ENCODE results near the gene LBX2. TPM values are rescaled to one million over a fixed set of nuclear protein-coding genes. Genes with fewer than 3 reads are reported as not detected.

LBX2 gene
- polyA plus RNA-seq, 1 donor (not counting 4 experiments of a cell fraction or from before 2014, with no cell fraction given), result 0.09 TPM

DNA sequence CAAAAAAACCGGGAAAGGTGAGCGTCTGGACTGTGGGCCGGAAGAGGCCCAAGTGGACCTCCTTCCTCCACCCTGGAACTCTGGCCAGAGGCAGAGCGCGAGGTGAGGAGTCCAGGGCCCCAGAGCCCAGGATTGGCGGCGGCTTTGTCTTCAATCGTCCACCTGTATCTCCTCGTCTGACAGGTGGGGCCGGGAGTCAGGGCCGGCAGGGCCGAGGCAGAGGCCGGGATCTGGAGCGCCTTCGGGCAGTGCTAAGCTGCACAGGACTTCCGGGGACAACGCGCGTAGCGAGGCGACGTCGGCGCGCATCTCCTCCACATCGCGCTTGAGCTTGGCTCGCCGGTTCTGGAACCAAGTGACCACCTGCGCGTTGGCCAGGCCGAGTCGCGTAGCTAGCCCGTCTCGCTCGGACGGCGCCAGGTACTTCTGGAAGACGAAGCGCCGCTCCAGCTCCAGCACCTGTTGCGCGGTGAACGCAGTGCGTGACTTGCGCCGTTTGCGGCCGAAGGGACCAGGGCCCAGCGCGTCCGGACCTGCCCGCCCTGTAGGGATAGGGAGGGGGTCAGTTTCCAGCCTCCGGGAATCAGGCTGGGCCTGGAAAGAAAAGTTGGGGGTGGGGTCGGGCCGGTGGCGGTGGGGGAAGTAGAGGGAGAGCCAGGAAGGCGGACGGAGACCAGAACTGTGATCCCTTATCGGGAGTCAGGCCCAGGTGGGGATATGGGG, 1.5 kb downstream of the LBX2 start:
- TF ChIP-seq, protein P1, sequence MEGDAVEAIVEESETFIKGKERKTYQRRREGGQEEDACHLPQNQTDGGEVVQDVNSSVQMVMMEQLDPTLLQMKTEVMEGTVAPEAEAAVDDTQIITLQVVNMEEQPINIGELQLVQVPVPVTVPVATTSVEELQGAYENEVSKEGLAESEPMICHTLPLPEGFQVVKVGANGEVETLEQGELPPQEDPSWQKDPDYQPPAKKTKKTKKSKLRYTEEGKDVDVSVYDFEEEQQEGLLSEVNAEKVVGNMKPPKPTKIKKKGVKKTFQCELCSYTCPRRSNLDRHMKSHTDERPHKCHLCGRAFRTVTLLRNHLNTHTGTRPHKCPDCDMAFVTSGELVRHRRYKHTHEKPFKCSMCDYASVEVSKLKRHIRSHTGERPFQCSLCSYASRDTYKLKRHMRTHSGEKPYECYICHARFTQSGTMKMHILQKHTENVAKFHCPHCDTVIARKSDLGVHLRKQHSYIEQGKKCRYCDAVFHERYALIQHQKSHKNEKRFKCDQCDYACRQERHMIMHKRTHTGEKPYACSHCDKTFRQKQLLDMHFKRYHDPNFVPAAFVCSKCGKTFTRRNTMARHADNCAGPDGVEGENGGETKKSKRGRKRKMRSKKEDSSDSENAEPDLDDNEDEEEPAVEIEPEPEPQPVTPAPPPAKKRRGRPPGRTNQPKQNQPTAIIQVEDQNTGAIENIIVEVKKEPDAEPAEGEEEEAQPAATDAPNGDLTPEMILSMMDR (optimal IDR thresholded peaks at IDR 0.05 in 1 of 3, IDR thresholded peaks at IDR 0.05 in 1 of 3, conservative IDR thresholded peaks at IDR 0.05 in 1 of 3; ENCODE audit: extremely low read depth in 1 of 3, insufficient read depth in 2 of 3, low read length in 3 of 3), result no peak
- TF ChIP-seq EZH2 (IDR thresholded peaks at IDR 0.05; ENCODE audit: low read length), result no peak
- FAIRE-seq, result no peak
- Histone ChIP-seq H3K9ac (ENCODE audit: control insufficient read depth, extremely low read depth, insufficient read depth, low read length) (no peak overlapping the region), H3K9me3 (ENCODE audit: control insufficient read depth, low read depth, low read length) (no peaks in the 10 kb centered on the region), H3K9me1 (ENCODE audit: control insufficient read depth, extremely low read depth, insufficient read depth, low read length) (no peaks in the 10 kb centered on the region), H3K79me2 (ENCODE audit: control insufficient read depth, insufficient read depth, low read length) (no peaks in the 10 kb centered on the region), H3K4me2 (ENCODE audit: control insufficient read depth, extremely low read depth, insufficient read depth, low read depth, low read length) (peak overlapping the region; percentile 69), H3K36me3 (ENCODE audit: control insufficient read depth in 2 of 2, extremely low read depth in 1 of 2, insufficient read depth in 2 of 2, low read length in 2 of 2) (peaks cover 8% of the 10 kb centered on the region in 2 experiments), H3K4me1 (ENCODE audit: control insufficient read depth, extremely low read depth, insufficient read depth, low read length) (peaks cover 26% of the 10 kb centered on the region), H3K27me3 (ENCODE audit: control insufficient read depth, extremely low read depth, insufficient read depth, low read length) (peaks cover 41% of the 10 kb centered on the region), H3K27ac (ENCODE audit: control insufficient read depth, insufficient read depth, low read length) (no peak overlapping the region), H4K20me1 (ENCODE audit: control insufficient read depth, extremely low read depth, insufficient read depth, low read length) (no peaks in the 10 kb centered on the region), H2AFZ (ENCODE audit: control insufficient read depth, low read length) (peak overlapping the region; percentile 30), H3K4me3 (ENCODE audit: control insufficient read depth in 2 of 3, extremely low read depth in 1 of 3, insufficient read depth in 2 of 3, low read depth in 1 of 3, low read length in 3 of 3) (peak overlapping the region; percentile 15 to 57 (median 25))
- dilution Hi-C loops (cut with MboI; ENCODE audit: extremely low pct_ligation_motif_present, low sequenced_read_pairs), result no loop called here
- DNase-seq (ENCODE audit: low read depth, low spot score), result no peak

DNA sequence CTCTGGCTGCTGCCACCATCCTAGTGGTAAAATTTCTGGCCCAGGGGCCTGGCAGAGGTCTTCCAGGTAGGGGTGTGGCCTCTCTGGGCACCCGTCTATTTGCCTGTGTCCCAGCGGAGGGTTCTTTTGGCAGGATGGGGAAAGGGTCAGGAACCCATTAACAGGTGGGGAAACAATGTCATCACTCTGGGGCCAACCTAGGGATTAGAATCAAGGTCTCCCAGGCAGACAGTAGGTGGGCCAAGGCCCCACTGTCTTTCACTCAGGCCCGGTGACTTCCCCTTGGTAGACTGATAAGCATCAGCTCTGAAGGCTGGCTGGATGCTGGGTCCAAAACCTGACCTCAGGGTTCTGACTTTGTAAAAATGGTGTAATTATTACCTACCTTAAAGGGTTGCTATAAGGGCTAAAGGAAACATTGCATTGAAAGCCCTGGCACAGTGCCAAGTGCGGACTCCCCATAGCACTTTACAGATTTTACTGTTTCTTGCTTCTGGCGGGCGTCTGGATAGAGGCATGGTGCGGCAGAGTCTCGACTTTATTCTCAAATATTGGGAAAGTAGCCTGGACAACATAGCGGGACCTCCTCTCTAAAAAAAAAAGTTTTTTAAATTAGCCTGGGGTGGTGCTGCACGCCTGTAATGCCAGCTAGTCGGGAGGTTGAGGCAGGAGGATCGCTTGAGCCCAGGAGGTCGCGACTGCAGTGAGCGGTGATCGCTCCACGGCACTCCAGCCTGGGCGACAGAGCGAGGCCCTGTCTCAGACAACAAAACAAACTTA, 2.2 kb downstream of the LBX2 start:
- Histone ChIP-seq H3K27me3 (ENCODE audit: control insufficient read depth, extremely low read depth, insufficient read depth, low read length) (peaks cover 38% of the 10 kb centered on the region), H3K27ac (ENCODE audit: control insufficient read depth, insufficient read depth, low read length) (no peak overlapping the region), H3K4me2 (ENCODE audit: control insufficient read depth, extremely low read depth, insufficient read depth, low read depth, low read length) (peak overlapping the region; percentile 69)

More for the DNA sequence above, 2.2 kb downstream of the LBX2 start:
- Histone ChIP-seq H2AFZ (ENCODE audit: control insufficient read depth, low read length) (no peak overlapping the region), H3K4me3 (ENCODE audit: control insufficient read depth in 2 of 3, extremely low read depth in 1 of 3, insufficient read depth in 2 of 3, low read depth in 1 of 3, low read length in 3 of 3) (no peak overlapping the region), H3K4me1 (ENCODE audit: control insufficient read depth, extremely low read depth, insufficient read depth, low read length) (peaks cover 18% of the 10 kb centered on the region), H3K36me3 (ENCODE audit: control insufficient read depth in 2 of 2, extremely low read depth in 1 of 2, insufficient read depth in 2 of 2, low read length in 2 of 2) (peaks cover 12 to 15% of the 10 kb centered on the region in 2 experiments), H3K9me3 (ENCODE audit: control insufficient read depth, low read depth, low read length) (no peaks in the 10 kb centered on the region), H4K20me1 (ENCODE audit: control insufficient read depth, extremely low read depth, insufficient read depth, low read length) (no peaks in the 10 kb centered on the region), H3K9me1 (ENCODE audit: control insufficient read depth, extremely low read depth, insufficient read depth, low read length) (no peaks in the 10 kb centered on the region), H3K79me2 (ENCODE audit: control insufficient read depth, insufficient read depth, low read length) (no peaks in the 10 kb centered on the region), H3K9ac (ENCODE audit: control insufficient read depth, extremely low read depth, insufficient read depth, low read length) (no peak overlapping the region)
- FAIRE-seq (no peak), DNase-seq (ENCODE audit: low read depth, low spot score) (no peak)
- dilution Hi-C loops (cut with MboI; ENCODE audit: extremely low pct_ligation_motif_present, low sequenced_read_pairs), result no loop called here
- TF ChIP-seq, protein P1 (optimal IDR thresholded peaks at IDR 0.05 in 1 of 3, IDR thresholded peaks at IDR 0.05 in 1 of 3, conservative IDR thresholded peaks at IDR 0.05 in 1 of 3; ENCODE audit: extremely low read depth in 1 of 3, insufficient read depth in 2 of 3, low read length in 3 of 3), result no peak
- TF ChIP-seq EZH2 (IDR thresholded peaks at IDR 0.05; ENCODE audit: low read length), result no peak

Data from keratinocyte (primary cell).